ENCODE data around the gene MRFAP1.

Gene MRFAP1

DNA sequence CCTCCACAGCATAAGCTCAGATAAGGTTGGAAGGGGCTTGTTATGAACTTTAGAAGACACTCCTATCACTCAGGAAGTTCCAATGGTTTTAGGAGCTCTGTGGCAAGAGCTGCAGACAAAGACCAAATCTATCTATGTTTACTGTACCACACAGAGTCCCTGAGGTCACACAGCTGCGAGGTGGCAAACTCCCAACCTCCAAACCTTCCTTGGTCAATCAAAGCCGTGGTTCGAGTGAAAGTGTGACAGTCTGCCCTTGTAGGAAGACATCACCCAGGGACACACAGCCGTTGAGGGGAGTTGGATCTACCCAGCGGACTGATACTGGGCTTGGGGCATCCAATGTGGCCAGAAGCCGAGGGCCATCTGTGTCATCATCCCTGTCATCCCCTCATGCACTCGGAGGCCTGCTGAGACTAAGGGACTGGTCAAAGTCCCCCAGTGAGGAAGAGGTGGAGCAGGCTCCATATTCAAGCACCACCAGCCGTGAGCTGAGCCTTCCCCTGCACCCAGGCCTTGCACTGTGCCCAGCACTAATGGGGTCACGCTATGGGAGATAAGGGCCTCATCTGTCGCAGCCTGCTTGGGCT lies 38.7 kb upstream of the MRFAP1 start:
- Histone ChIP-seq H3K27ac (no peak overlapping the region), H3K9me3 (ENCODE audit: severe bottlenecking) (peaks cover 11% of the 10 kb centered on the region), H3K4me3 (ENCODE audit: low read depth, low read length) (no peak overlapping the region), H3K36me3 (peaks cover 10% of the 10 kb centered on the region), H3K27me3 (ENCODE audit: insufficient read depth, low read depth, severe bottlenecking) (no peaks in the 10 kb centered on the region)
- TF ChIP-seq, protein P1, sequence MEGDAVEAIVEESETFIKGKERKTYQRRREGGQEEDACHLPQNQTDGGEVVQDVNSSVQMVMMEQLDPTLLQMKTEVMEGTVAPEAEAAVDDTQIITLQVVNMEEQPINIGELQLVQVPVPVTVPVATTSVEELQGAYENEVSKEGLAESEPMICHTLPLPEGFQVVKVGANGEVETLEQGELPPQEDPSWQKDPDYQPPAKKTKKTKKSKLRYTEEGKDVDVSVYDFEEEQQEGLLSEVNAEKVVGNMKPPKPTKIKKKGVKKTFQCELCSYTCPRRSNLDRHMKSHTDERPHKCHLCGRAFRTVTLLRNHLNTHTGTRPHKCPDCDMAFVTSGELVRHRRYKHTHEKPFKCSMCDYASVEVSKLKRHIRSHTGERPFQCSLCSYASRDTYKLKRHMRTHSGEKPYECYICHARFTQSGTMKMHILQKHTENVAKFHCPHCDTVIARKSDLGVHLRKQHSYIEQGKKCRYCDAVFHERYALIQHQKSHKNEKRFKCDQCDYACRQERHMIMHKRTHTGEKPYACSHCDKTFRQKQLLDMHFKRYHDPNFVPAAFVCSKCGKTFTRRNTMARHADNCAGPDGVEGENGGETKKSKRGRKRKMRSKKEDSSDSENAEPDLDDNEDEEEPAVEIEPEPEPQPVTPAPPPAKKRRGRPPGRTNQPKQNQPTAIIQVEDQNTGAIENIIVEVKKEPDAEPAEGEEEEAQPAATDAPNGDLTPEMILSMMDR (IDR thresholded peaks at IDR 0.05; ENCODE audit: low read depth, low read length), result no peak
- DNase-seq, result no peak

DNA sequence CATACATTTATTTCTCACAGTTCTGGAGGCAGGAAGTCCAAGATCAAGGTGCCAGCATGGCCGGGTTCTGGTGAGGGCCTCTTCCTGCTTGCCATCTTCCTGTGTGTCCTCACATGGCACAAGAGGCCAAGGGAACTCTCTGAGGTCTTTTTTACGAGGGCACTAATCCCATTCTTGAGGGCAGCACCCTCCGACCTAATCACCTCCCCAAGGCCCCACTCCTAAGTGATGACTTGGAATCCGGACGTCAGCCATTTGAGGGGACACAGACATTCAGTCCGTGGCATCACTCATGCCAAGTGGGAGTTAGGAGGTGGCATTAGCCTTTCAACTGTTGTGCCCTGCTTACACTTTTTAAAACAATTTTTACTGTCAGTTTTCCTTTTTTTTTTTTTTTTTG lies 38.2 kb upstream of the MRFAP1 start:
- Histone ChIP-seq H3K9me3 (ENCODE audit: severe bottlenecking) (peaks cover 11% of the 10 kb centered on the region), H3K4me3 (ENCODE audit: low read depth, low read length) (no peak overlapping the region), H3K27ac (no peak overlapping the region), H3K27me3 (ENCODE audit: insufficient read depth, low read depth, severe bottlenecking) (no peaks in the 10 kb centered on the region), H3K36me3 (peaks cover 10% of the 10 kb centered on the region)
- DNase-seq, result no peak
- TF ChIP-seq, protein P1 (IDR thresholded peaks at IDR 0.05; ENCODE audit: low read depth, low read length), result no peak

DNA sequence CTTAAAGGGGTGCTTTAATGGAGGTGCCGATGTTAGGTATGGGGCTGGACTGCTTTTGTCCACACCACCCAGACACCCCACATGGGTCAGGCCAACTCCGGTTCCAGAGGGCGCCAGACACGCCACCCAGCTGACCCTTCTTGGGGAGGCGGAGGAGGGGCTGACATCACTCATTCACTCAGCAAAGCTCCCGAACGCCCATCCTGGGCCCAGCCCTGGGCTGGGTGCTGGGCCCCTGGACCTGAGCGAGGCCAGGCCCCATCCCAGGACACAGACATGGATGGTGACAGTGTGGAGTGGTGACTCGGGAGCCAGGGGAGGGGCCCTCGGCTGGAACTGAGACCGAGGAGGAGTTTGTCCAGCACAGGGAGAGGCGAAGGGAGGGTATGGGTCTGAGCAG lies 37.4 kb upstream of the MRFAP1 start:
- H3K27me3 ChIP-seq (ENCODE audit: insufficient read depth, low read depth, severe bottlenecking), result no peaks in the 10 kb centered on the region
- no peak overlapping the region for H3K27ac ChIP-seq
- peaks cover 11% of the 10 kb centered on the region for H3K9me3 ChIP-seq (ENCODE audit: severe bottlenecking)
- TF ChIP-seq, protein P1 (IDR thresholded peaks at IDR 0.05; ENCODE audit: low read depth, low read length), result no peak
- H3K4me3 ChIP-seq (ENCODE audit: low read depth, low read length), result no peak overlapping the region
- H3K36me3 ChIP-seq, result peaks cover 10% of the 10 kb centered on the region
- DNase-seq, result no peak

DNA sequence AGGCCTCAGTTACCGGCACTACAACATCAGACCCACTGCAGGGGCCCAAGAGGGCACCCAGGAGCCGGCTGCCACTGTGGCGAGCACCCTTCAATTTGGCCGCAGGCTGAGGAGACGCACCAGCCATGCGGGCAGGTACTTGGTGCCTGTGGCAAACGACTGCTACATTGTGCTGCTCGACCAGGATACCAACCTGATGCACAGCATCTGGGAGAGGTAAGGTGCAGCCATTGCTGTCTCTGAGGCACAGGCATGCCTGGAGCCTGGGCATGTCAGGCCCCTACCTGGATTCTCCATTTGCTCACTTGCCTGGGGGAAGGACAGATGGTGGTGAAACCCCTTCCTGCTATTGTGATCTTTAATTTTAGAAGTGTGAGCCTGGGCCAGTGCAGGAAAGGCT lies 35.4 kb upstream of the MRFAP1 start:
- H3K27me3 ChIP-seq (ENCODE audit: insufficient read depth, low read depth, severe bottlenecking), result no peaks in the 10 kb centered on the region
- no peak overlapping the region for H3K4me3 ChIP-seq (ENCODE audit: low read depth, low read length)
- peaks cover 11% of the 10 kb centered on the region for H3K9me3 ChIP-seq (ENCODE audit: severe bottlenecking)
- no peak overlapping the region for H3K27ac ChIP-seq
- TF ChIP-seq, protein P1 (IDR thresholded peaks at IDR 0.05; ENCODE audit: low read depth, low read length), result no peak
- DNase-seq, result no peak
- H3K36me3 ChIP-seq, result peaks cover 10% of the 10 kb centered on the region

DNA sequence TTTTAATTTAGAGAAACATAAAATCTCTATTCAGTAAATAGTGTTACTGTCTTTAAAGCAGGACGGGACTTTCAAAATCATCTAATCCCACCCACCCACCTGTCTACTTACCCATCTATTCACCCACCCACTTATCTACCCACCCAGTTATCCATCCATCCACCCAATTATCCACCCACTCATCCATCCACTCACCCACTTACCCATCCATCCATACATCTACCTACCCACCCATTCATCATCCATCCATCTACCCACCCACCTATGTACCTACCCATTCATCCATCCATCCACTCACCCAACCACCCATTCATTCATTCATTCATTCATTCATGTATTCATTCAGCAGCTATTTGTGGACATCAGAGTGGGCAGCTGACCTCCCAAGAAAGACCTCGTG lies 34.9 kb upstream of the MRFAP1 start:
- TF ChIP-seq, protein P1 (IDR thresholded peaks at IDR 0.05; ENCODE audit: low read depth, low read length), result no peak
- Histone ChIP-seq H3K9me3 (ENCODE audit: severe bottlenecking) (peaks cover 11% of the 10 kb centered on the region), H3K4me3 (ENCODE audit: low read depth, low read length) (no peak overlapping the region), H3K36me3 (peaks cover 10% of the 10 kb centered on the region), H3K27me3 (ENCODE audit: insufficient read depth, low read depth, severe bottlenecking) (no peaks in the 10 kb centered on the region), H3K27ac (no peak overlapping the region)
- no peak for DNase-seq

Measured in WERI-Rb-1 (cell line).